Nephron (organoid): ENCODE data around the gene HORMAD2.
"Not testable (repeated sequence)": the region's sequence is repeated elsewhere in the genome, so short reads cannot be mapped to it uniquely, and the experiment has no call there.

ENCODE experiments used
- H3K27ac Mint-ChIP-seq, 3 experiments: 2 replicates each; pipeline ENCODE4 v1.8.0; 2020; ENCODE audit warnings: mixed read lengths in 3 of 3, mild to moderate bottlenecking in 2 of 3, moderate library complexity in 1 of 3
- H3K27me3 Mint-ChIP-seq: 2 replicates; pipeline ENCODE4 v1.8.0; 2021; ENCODE audit warnings: low read depth, mild to moderate bottlenecking, moderate library complexity, mixed read lengths
- H3K36me3 Mint-ChIP-seq: 2 replicates; pipeline ENCODE4 v1.8.0; 2020; ENCODE audit warnings: low read depth, mixed read lengths
- H3K4me1 Mint-ChIP-seq: 2 replicates; pipeline ENCODE4 v1.8.0; 2020; ENCODE audit warnings: mixed read lengths
- H3K4me3 Mint-ChIP-seq, 3 experiments: 2 replicates each; pipeline ENCODE4 v1.8.0; 2020; ENCODE audit warnings: mild to moderate bottlenecking in 3 of 3, mixed read lengths in 3 of 3, moderate library complexity in 2 of 3
- H3K9me3 Mint-ChIP-seq: 2 replicates; pipeline ENCODE4 v1.8.0; 2020; ENCODE audit warnings: mixed read lengths
- CTCF ChIP-seq, 3 experiments: fragments of 200-600 bp; sonication (generic); IDR thresholded peaks; one replicate each; pipeline ENCODE4 v1.5.0; 2021; ENCODE audit warnings: antibody characterized with exemption in 3 of 3; ENCODE audit not compliant: unreplicated experiment in 3 of 3

The HORMAD2 gene

DNA sequence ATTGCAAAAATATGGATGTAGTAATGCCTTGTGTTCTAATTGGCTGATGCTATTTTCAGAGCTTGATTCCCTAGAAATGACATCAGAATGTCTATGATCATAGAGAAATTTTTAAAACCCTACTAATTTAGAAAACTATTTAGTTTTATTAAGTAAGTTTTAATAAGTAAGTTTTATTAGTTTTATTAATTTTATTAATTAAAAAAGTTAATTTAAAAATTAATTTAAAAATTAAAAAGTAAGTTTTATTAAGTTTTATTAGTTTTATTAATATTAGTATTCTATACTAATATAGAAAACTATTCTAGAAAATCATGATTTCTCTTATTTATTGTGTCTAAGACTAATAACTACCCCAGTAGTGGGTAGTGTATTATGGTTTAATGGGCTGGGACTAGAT lies 8.2 kb downstream of the HORMAD2 start:
- Mint-ChIP-seq H3K4me1 (no peaks in the 10 kb centered on the region), H3K9me3 (peaks cover 5% of the 10 kb centered on the region), H3K4me3 (no peak overlapping the region), H3K27ac (no peak overlapping the region), H3K36me3 (no peaks in the 10 kb centered on the region), H3K27me3 (peaks cover 5% of the 10 kb centered on the region)
- no peak for TF ChIP-seq CTCF (IDR thresholded peaks at IDR 0.05; ENCODE audit: unreplicated experiment in 3 of 3)

DNA sequence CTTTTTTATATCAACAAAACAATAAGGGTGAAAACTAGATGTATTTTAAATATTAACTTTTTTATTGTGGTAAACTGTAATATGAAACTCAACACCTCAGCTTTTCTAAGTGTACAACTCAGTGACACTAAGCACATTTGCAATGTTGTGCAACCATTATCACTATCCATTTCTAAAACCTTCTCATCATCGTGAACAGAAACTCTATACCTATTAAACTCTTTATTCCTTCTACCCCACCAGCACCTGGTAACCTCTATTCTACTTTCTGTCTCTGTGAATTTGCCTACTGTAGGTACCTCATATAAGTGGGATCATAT lies 9.4 kb downstream of the HORMAD2 start:
- Mint-ChIP-seq H3K4me3 (no peak overlapping the region), H3K9me3 (peaks cover 8% of the 10 kb centered on the region), H3K4me1 (no peaks in the 10 kb centered on the region), H3K36me3 (no peaks in the 10 kb centered on the region), H3K27me3 (peaks cover 5% of the 10 kb centered on the region), H3K27ac (no peak overlapping the region)
- no peak for TF ChIP-seq CTCF (IDR thresholded peaks at IDR 0.05; ENCODE audit: unreplicated experiment in 3 of 3)

DNA sequence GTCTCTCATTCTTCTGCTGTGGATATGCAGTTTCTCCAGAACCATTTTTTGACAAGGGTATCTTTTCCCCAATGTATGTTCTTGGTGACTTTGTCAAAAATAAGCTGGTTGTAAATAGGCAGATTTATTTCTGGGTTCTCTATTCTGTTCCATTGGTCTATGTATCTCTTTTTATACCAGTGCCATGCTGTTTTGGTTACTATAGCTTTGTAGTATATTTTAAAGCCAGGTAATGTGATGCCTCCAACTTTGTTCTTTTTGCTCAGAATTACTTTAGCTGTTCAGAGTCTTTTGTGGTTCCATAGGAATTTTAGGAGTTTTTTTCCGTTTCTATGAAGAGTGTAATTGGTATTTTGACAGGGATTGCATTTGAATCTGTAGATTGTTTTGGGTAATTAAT lies 12.4 kb downstream of the HORMAD2 start:
- H3K27me3 Mint-ChIP-seq: peaks cover 5% of the 10 kb centered on the region
- no peaks in the 10 kb centered on the region for H3K36me3 Mint-ChIP-seq
- no peak overlapping the region for H3K4me3 Mint-ChIP-seq
- peaks cover 17% of the 10 kb centered on the region for H3K9me3 Mint-ChIP-seq
- H3K4me1 Mint-ChIP-seq: no peaks in the 10 kb centered on the region
- no peak for TF ChIP-seq CTCF (IDR thresholded peaks at IDR 0.05; ENCODE audit: unreplicated experiment in 3 of 3)
- H3K27ac Mint-ChIP-seq: no peak overlapping the region

- Mint-ChIP-seq H3K27ac (no peak overlapping the region), H3K4me1 (no peaks in the 10 kb centered on the region), H3K9me3 (peaks cover 17% of the 10 kb centered on the region), H3K27me3 (peaks cover 4% of the 10 kb centered on the region), H3K4me3 (no peak overlapping the region), H3K36me3 (no peaks in the 10 kb centered on the region)
- no peak for TF ChIP-seq CTCF (IDR thresholded peaks at IDR 0.05; ENCODE audit: unreplicated experiment in 3 of 3)
These were observed 14.5 kb downstream of the HORMAD2 start for GRCh38 chr22:30094804-30095203.

DNA sequence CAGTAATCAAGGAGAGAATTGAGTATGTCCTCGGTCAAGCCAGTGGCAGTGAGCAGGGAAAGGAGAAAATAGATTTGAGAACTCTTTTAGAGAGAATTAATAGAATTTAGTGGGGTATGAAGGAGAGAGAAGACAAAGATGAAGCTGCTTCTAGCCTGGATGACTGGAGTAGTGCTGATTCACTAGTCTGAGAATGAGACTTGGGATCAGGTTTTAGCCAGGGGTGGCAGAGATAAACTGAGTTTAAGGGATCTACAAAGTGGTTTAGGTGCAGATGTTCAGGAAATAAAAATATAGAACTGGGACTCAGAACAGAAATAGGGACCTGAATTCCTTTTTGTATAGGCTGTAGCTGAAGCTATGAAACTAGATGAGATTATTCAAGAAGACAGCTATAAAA lies 17.6 kb downstream of the HORMAD2 start:
- Mint-ChIP-seq H3K27me3 (no peaks in the 10 kb centered on the region), H3K4me3 (no peak overlapping the region), H3K9me3 (peaks cover 15% of the 10 kb centered on the region), H3K27ac (no peak overlapping the region), H3K4me1 (no peaks in the 10 kb centered on the region), H3K36me3 (no peaks in the 10 kb centered on the region)
- TF ChIP-seq CTCF (IDR thresholded peaks at IDR 0.05; ENCODE audit: unreplicated experiment in 3 of 3): no peak

DNA sequence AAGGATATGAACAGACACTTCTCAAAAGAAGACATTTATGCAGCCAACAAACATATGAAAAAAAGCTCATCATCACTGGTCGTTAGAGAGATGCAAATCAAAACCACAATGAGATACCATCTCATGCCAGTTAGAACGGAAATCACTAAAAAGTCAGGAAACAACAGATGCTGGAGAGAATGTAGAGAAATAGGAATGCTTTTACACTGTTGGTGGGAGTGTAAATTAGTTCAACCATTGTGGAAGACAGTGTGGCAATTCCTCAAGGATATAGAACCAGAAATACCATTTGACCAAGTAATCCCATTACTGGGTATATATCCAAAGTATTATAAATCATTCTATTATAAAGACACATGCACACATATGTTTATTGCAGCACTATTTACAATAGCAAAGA lies 20.5 kb downstream of the HORMAD2 start:
- not testable (repeated sequence) for H3K27ac Mint-ChIP-seq, H3K27me3 Mint-ChIP-seq, H3K4me1 Mint-ChIP-seq, H3K9me3 Mint-ChIP-seq, H3K36me3 Mint-ChIP-seq, H3K4me3 Mint-ChIP-seq
